Heart right ventricle (tissue), 16 donors: ENCODE results near the gene EIF1. TPM values are rescaled to one million over a fixed set of nuclear protein-coding genes. Genes with fewer than 3 reads are reported as not detected.

Experiments
- ATAC-seq, 8 donors: fragments of 200-7000 bp; cut with Tn5 transposase; one replicate each; pipeline ENCODE4 v1.9.1; 2020; ENCODE audit warnings: mild to moderate bottlenecking in 8 of 8, moderate library complexity in 8 of 8, moderate number of reproducible peaks in 1 of 8
- DNase-seq, 2 donors: peaks; one replicate each; pipeline ENCODE4 v3.0.0-alpha.2; 2020
- H3K27ac ChIP-seq, 10 donors: fragments of 200-600 bp; sonication (generic) in 2 of 10; one replicate each; pipeline versions ENCODE4 v1.5.0 to v1.8.0; 2020 to 2022; ENCODE audit warnings: mild to moderate bottlenecking in 3 of 10
- H3K27me3 ChIP-seq, 7 donors: fragments of 200-600 bp; one replicate each; pipeline ENCODE4 v1.8.0; 2021 to 2022; ENCODE audit warnings: mild to moderate bottlenecking in 2 of 7
- H3K36me3 ChIP-seq, 9 donors: fragments of 200-600 bp; sonication (generic) in 1 of 9; one replicate each; pipeline versions ENCODE4 v1.5.0 to v1.8.0; 2020 to 2022; ENCODE audit warnings: mild to moderate bottlenecking in 2 of 9
- H3K4me1 ChIP-seq, 9 donors: fragments of 200-600 bp; sonication (generic) in 1 of 9; one replicate each; pipeline versions ENCODE4 v1.5.0 to v1.8.0; 2020 to 2022; ENCODE audit warnings: mild to moderate bottlenecking in 4 of 9
- H3K4me3 ChIP-seq, 10 donors: fragments of 200-600 bp; sonication (generic) in 2 of 10; one replicate each; pipeline versions ENCODE4 v1.5.0 to v1.8.0; 2020 to 2022; ENCODE audit warnings: mild to moderate bottlenecking in 7 of 10, moderate library complexity in 2 of 10
- H3K9me3 ChIP-seq, 11 donors: fragments of 200-600 bp in 10 of 11; sonication (generic) in 2 of 11; one replicate each; pipeline versions ENCODE4 v1.5.0 to v1.8.0; 2013 to 2022; ENCODE audit warnings: mild to moderate bottlenecking in 2 of 11, control low read depth in 1 of 11, moderate library complexity in 1 of 11
- CTCF ChIP-seq, 9 donors: fragments of 200-600 bp; sonication (generic) in 2 of 9; IDR thresholded peaks; one replicate each; pipeline versions ENCODE4 v1.5.0 to v1.8.0; 2021 to 2022; ENCODE audit warnings: antibody characterized with exemption in 9 of 9, mild to moderate bottlenecking in 5 of 9, moderate library complexity in 1 of 9
- WGBS, 2 donors: extraction: QIAGEN DNeasy Blood & Tissue Kit; methylation state at CpG; one replicate each; pipeline ENCODE4 v1.1.7; 2013; ENCODE audit warnings: inconsistent platforms in 1 of 2; 5-methylcytosine and 5-hydroxymethylcytosine counted together
- intact Hi-C, 10 donors: fragments of 100-400 bp; cut with DNase I; formaldehyde crosslinking; loops; one replicate each; pipeline versions ENCODE4 v1.11.1 to v1.14.2; 2022
- polyA plus RNA-seq, 2 donors: library from polyadenylated mRNA; stranded (reverse); fragments of 200-250 nt; gene quantifications; one replicate each; pipeline ENCODE4 v1.2.3, GENCODE V29; 2013
- total RNA-seq, 10 donors: library from RNA; stranded (reverse); fragmentation: NEBNext Ultra II Directional in 3 of 10; extraction: Animal tissue kit (Norgen Biotek cat#: 25700) in 3 of 10; gene quantifications; one replicate each; pipeline versions ENCODE4 v1.2.1 to v1.2.4, GENCODE V29; 2021 to 2023
- donor health status: Arrhythmogenic right ventricular cardiomyopathy.
- donor health status: ischemic (EF 13 %, LVEDD 7.1; RV severe dilation, severe dysfunction).
- donor health status: healthy with polysubstance abuse.
- donor health status: DM: no; HTN: yes; CAD: no.
- donor health status: DM: no; HTN: no; CAD: no.
- donor health status: ischemic (EF 25% LVEDD 6.9; RV normal size, moderate dysfunction).
- donor health status: ischemic (EF 25% LVEDD 5.7; RV mildly dilated, moderate dysfunction).
- donor health status: healthy.
- donor health status: DM: yes; HTN: yes; CAD: no.
- donor health status: Ischemic cardiomyopathy.
- donor health status: ischemic (EF 35%, LVEDD 5.7; RV mildly dilated, moderate dysfunction).
- donor health status: nonischemic (EF 11% LVEDD 7.7; RV severe dilation, severe dysfunction).
- donor health status: DM: yes; HTN: yes; CAD: no.
- donor health status: PGD.
- donor health status: ischemic (EF 29% LVEDD 5.4; RV normal size, mild dysfunction).
- donor health status: nonischemic (EF 23%, LVEDD 6.1; RV moderate dilation, normal function).

EIF1 gene
- total and polyA plus RNA-seq, 12 donors: 551 to 1,330 (median 1,272) TPM

GRCh38 chr17:41731836-41732235 is 43.2 kb downstream of the EIF1 start:
- H3K4me3 ChIP-seq: no peak overlapping the region
- 48 to 65% methylated on average over 2 to 3 of the region's 3 CpGs for WGBS, 2 donors
- peaks cover 7 to 23% (median 17%) of the 10 kb centered on the region in 9 donors for H3K4me1 ChIP-seq
- ATAC-seq (no peak), DNase-seq (no peak)
- intact Hi-C loops: loop anchor here in 1 of 10 donors (10.0 kb wide), 1 partner anchor 233 kb away; the partner anchor contains the start of gene CNP
- H3K27ac ChIP-seq: no peak overlapping the region
- H3K27me3 ChIP-seq: peaks cover 19 to 67% (median 58%) of the 10 kb centered on the region in 7 donors
- TF ChIP-seq CTCF (IDR thresholded peaks at IDR 0.05): no peak
- H3K36me3 ChIP-seq: no peaks in the 10 kb centered on the region
- no peaks in the 10 kb centered on the region for H3K9me3 ChIP-seq

DNA sequence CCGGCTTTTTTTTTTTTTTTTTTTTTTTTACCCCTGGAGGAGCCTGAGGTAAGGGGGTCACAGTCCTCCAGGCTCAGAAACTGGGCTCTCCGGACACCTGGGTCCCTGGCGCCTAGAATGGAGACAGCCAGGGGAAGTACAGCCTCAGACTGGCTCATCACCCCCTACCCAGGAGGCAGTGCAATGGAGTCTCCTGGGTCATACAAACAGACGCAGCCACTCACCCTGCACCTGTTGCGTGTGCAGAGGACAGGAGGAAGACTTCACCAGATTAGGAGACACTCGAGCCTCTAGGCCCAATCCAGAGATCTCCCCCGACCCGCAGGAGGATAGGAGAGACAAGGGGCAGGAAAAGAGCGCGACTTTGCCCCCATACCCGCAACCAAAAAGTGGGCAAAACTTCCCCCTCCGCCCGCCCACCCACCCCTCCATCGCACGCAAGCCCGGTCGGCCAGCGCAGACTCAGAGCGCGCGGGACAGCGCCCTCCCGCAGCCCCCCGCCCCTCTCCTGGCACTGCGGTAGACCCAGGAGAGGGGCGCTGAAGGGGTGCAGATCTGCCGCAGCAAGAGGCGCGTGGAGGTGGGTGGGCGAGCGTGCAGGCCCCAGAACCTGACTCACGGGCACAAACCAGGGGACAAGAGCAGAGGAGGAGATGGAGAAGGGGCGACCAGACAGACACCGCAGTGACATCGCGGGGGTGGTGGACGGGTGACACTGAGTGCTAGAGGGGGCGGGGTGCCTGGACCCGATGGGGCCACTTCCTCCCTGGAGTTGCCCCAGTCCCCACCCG is 44.9 kb downstream of the EIF1 start:
- H3K4me3 ChIP-seq: peak overlapping the region in 9 of 10 donors; percentile 19 to 57 (median 51)
- TF ChIP-seq CTCF (IDR thresholded peaks at IDR 0.05): no peak
- ATAC-seq: no peak
- H3K9me3 ChIP-seq: no peaks in the 10 kb centered on the region
- H3K27me3 ChIP-seq: peaks cover 19 to 78% (median 68%) of the 10 kb centered on the region in 7 donors
- no peak overlapping the region for H3K27ac ChIP-seq
- 10 to 11% methylated on average over 40 of the region's 40 CpGs for WGBS, 2 donors
- intact Hi-C loops: loop anchor here in 1 of 10 donors (10.0 kb wide), 1 partner anchor 231 kb away; the partner anchor contains the start of gene CNP
- DNase-seq: no peak
- H3K4me1 ChIP-seq: peaks cover 7 to 31% (median 22%) of the 10 kb centered on the region in 9 donors
- H3K36me3 ChIP-seq: no peaks in the 10 kb centered on the region

GRCh38 chr17:41734139-41734948 is 45.7 kb downstream of the EIF1 start, which contains the start of gene HAP1:
HAP1 (minus strand) TSS chr17:41734643; CDS start chr17:41734634, 9 bp downstream.
- H3K27me3 ChIP-seq: peaks cover 19 to 78% (median 68%) of the 10 kb centered on the region in 7 donors
- ATAC-seq: peak in 5 of 8 donors; percentile 7 to 31 (median 16)
- H3K4me1 ChIP-seq: peaks cover 7 to 31% (median 22%) of the 10 kb centered on the region in 9 donors
- intact Hi-C loops: loop anchor here in 1 of 10 donors (10.0 kb wide), 1 partner anchor 230 kb away; the partner anchor contains the start of gene CNP
- 0 to 1% methylated on average over 77 of the region's 77 CpGs for WGBS, 2 donors
- no peak within 1 kb of the TSS for H3K27ac ChIP-seq
- peak within 1 kb of the TSS; percentile 8 to 57 (median 50) for H3K4me3 ChIP-seq
- no peaks in the 10 kb centered on the region for H3K9me3 ChIP-seq
- TF ChIP-seq CTCF (IDR thresholded peaks at IDR 0.05): no peak
- no peak for DNase-seq
- no peaks in the 10 kb centered on the region for H3K36me3 ChIP-seq

- Histone ChIP-seq H3K4me3 (peak overlapping the region; percentile 8 to 57 (median 50)), H3K27me3 (peaks cover 19 to 78% (median 68%) of the 10 kb centered on the region in 7 donors), H3K9me3 (no peaks in the 10 kb centered on the region), H3K36me3 (no peaks in the 10 kb centered on the region), H3K4me1 (peaks cover 7 to 31% (median 22%) of the 10 kb centered on the region in 9 donors), H3K27ac (no peak overlapping the region)
- DNase-seq: no peak
- intact Hi-C loops: loop anchor here in 1 of 10 donors (10.0 kb wide), 1 partner anchor 230 kb away; the partner anchor contains the start of gene CNP
- ATAC-seq: peak in 1 of 8 donors; percentile 13
- 4 to 5% methylated on average over 23 of the region's 23 CpGs for WGBS, 2 donors
- no peak for TF ChIP-seq CTCF (IDR thresholded peaks at IDR 0.05)
Measured at GRCh38 chr17:41734949-41735313, 46.2 kb downstream of the EIF1 start.
